Kidney epithelial cell (primary cell): ENCODE results near the gene TAF7L. TPM values are rescaled to one million over a fixed set of nuclear protein-coding genes. Genes with fewer than 3 reads are reported as not detected.
A peak's percentile ranks its signal among the peaks of the same experiment; 100 is the strongest.

Source experiments
- DNase-seq: peaks from one replicate; pipeline ENCODE4 v3.0.0-alpha.2; 2010; ENCODE audit warnings: low read depth
- H3K27me3 ChIP-seq: 2 replicates; pipeline ENCODE4 v1.6.0; 2011; ENCODE audit warnings: low read length; ENCODE audit not compliant: control insufficient read depth, insufficient read depth
- H3K36me3 ChIP-seq: 2 replicates; pipeline ENCODE4 v1.5.1; 2011; ENCODE audit warnings: low read length; ENCODE audit not compliant: control insufficient read depth, insufficient read depth
- H3K4me3 ChIP-seq: 2 replicates; pipeline ENCODE4 v1.5.1; 2011; ENCODE audit warnings: low read depth, mild to moderate bottlenecking, control low read depth, low read length
- CTCF ChIP-seq: IDR thresholded peaks from 2 replicates; pipeline ENCODE4 v1.5.1; 2011; ENCODE audit warnings: mild to moderate bottlenecking, moderate library complexity, low read length, control low read depth, inconsistent platforms; ENCODE audit not compliant: insufficient read depth, poor library complexity, severe bottlenecking
- total RNA-seq: library from RNA; depleted of rRNA; stranded (reverse); fragments of >200 nt; gene quantifications from 2 replicates; pipeline ENCODE4 v1.2.3, GENCODE V29; 2015

The TAF7L gene
- total RNA-seq, 1 donor from 2014 or later: 0.33 TPM

- Histone ChIP-seq H3K36me3 (no peaks in the 10 kb centered on the region), H3K27me3 (no peaks in the 10 kb centered on the region), H3K4me3 (no peak overlapping the region)
- TF ChIP-seq CTCF: no peak
- DNase-seq: no peak
Observed at GRCh38 chrX:101276238-101276637, 14.9 kb downstream of the TAF7L start.

GRCh38 chrX:101274198-101274597, 16.9 kb downstream of the TAF7L start:
- no peak for TF ChIP-seq CTCF
- no peak for DNase-seq
- H3K27me3 ChIP-seq: peaks cover 2% of the 10 kb centered on the region
- no peak overlapping the region for H3K4me3 ChIP-seq
- no peaks in the 10 kb centered on the region for H3K36me3 ChIP-seq

- Histone ChIP-seq H3K36me3 (no peaks in the 10 kb centered on the region), H3K27me3 (peaks cover 2% of the 10 kb centered on the region), H3K4me3 (no peak overlapping the region)
- TF ChIP-seq CTCF: no peak
- DNase-seq: peak; percentile 21
Observed at GRCh38 chrX:101265869-101266428, 25.2 kb downstream of the TAF7L start.

GRCh38 chrX:101263766-101264165, 27.4 kb downstream of the TAF7L start:
- Histone ChIP-seq H3K36me3 (no peaks in the 10 kb centered on the region), H3K27me3 (no peaks in the 10 kb centered on the region), H3K4me3 (no peak overlapping the region)
- no peak for TF ChIP-seq CTCF
- no peak for DNase-seq

GRCh38 chrX:101262590-101262989, 28.5 kb downstream of the TAF7L start:
- TF ChIP-seq CTCF: no peak
- Histone ChIP-seq H3K4me3 (no peak overlapping the region), H3K27me3 (no peaks in the 10 kb centered on the region), H3K36me3 (no peaks in the 10 kb centered on the region)
- no peak for DNase-seq

GRCh38 chrX:101260435-101260834, 30.7 kb downstream of the TAF7L start:
- no peak overlapping the region for H3K4me3 ChIP-seq
- no peak for TF ChIP-seq CTCF
- H3K36me3 ChIP-seq: no peaks in the 10 kb centered on the region
- no peaks in the 10 kb centered on the region for H3K27me3 ChIP-seq
- no peak for DNase-seq
